PC-9 (cell line): Measurements from ENCODE around the gene TREX2.

Source experiments
- CTCF ChIP-seq: fragments of 200-600 bp; sonication (generic); conservative IDR thresholded peaks from 2 replicates; pipeline ENCODE4 v1.6.1; 2017; ENCODE audit warnings: mixed run types, antibody characterized with exemption, mild to moderate bottlenecking, moderate library complexity
- EZH2 ChIP-seq: fragments of 200-600 bp; sonication (generic); IDR thresholded peaks from 2 replicates; pipeline ENCODE4 v1.8.0; 2017; ENCODE audit warnings: antibody characterized with exemption, low read depth

- TF ChIP-seq CTCF, result no peak
- no peak for TF ChIP-seq EZH2
Observed at GRCh38 chrX:153493085-153493484, 47.2 kb upstream of the TREX2 start.
